OCI-LY7 (cell line): Measurements from ENCODE around the gene DUSP15.

ENCODE experiments used
- CTCF ChIP-seq: fragments of 200-600 bp; sonication (generic); conservative IDR thresholded peaks from 2 replicates; pipeline ENCODE4 v1.5.1; 2014; ENCODE audit warnings: mild to moderate bottlenecking, antibody characterized with exemption, low read length, moderate library complexity, mixed read lengths
- EZH2phosphoT487 ChIP-seq: fragments of 200-600 bp; sonication (generic); IDR thresholded peaks from 2 replicates; pipeline ENCODE4 v1.6.1; 2018; ENCODE audit warnings: low read depth, borderline replicate concordance, mild to moderate bottlenecking, mixed run types, antibody characterized with exemption, low read length, moderate library complexity, mixed read lengths

- TF ChIP-seq CTCF (no peak), EZH2phosphoT487 (no peak)
Measured at GRCh38 chr20:31908016-31908415, 37.7 kb upstream of the DUSP15 start.
